Suprapubic skin (tissue), 4 donors: ENCODE measurements around the gene NQO2.

Experiments
- POLR2A ChIP-seq, 2 donors: fragments of 450-650 bp; IDR thresholded peaks; one replicate each; pipeline ENCODE4 v1.6.1; 2017; ENCODE audit warnings: antibody characterized with exemption in 2 of 2, mild to moderate bottlenecking in 2 of 2, moderate library complexity in 2 of 2
- POLR2AphosphoS5 ChIP-seq, 3 donors: sonication (generic); formaldehyde crosslinking; IDR thresholded peaks; one replicate each; pipeline ENCODE4 v1.6.1; 2017; ENCODE audit warnings: antibody characterized with exemption in 3 of 3
- TF ChIP-seq, protein P1 (sequence below), 2 donors: fragments of 200-600 bp in 1 of 2; fragments of 450-650 bp in 1 of 2; sonication (generic) in 1 of 2; IDR thresholded peaks; one replicate each; pipeline ENCODE4 v1.5.1; 2016 to 2019; ENCODE audit warnings: antibody characterized with exemption in 2 of 2, mild to moderate bottlenecking in 1 of 2, moderate library complexity in 1 of 2

DNA sequence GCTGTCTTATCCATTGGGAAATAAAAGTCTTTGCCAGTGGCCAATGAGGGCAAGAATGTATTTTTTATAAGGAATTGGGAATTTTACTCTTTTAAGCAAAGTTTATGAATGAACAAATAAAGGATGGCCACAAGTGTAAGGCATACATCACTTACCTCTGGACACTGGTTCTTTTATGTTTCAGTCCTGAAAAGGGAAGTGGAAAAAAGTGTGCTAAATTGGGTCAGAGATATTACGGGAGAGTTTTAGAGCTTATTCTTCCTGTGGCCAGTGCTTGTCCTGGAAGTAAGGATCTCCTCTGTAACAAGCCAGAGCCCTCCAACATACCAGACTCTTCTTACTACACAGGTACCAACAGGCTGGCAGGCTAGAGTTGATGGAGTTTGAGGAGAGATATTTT is 46.1 kb downstream of the NQO2 start:
- TF ChIP-seq POLR2A (IDR thresholded peaks at IDR 0.05) (no peak), POLR2AphosphoS5 (IDR thresholded peaks at IDR 0.05) (no peak)
- TF ChIP-seq, protein P1, sequence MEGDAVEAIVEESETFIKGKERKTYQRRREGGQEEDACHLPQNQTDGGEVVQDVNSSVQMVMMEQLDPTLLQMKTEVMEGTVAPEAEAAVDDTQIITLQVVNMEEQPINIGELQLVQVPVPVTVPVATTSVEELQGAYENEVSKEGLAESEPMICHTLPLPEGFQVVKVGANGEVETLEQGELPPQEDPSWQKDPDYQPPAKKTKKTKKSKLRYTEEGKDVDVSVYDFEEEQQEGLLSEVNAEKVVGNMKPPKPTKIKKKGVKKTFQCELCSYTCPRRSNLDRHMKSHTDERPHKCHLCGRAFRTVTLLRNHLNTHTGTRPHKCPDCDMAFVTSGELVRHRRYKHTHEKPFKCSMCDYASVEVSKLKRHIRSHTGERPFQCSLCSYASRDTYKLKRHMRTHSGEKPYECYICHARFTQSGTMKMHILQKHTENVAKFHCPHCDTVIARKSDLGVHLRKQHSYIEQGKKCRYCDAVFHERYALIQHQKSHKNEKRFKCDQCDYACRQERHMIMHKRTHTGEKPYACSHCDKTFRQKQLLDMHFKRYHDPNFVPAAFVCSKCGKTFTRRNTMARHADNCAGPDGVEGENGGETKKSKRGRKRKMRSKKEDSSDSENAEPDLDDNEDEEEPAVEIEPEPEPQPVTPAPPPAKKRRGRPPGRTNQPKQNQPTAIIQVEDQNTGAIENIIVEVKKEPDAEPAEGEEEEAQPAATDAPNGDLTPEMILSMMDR (IDR thresholded peaks at IDR 0.05) = no peak
